ENCODE results near the gene MYO16. TPM values are rescaled to one million over a fixed set of nuclear protein-coding genes. Genes with fewer than 3 reads are reported as not detected.
"Not testable (repeated sequence)": the region's sequence is repeated elsewhere in the genome, so short reads cannot be mapped to it uniquely, and the experiment has no call there.

The MYO16 gene
- total RNA-seq, 4 donors from 2014 or later, result 0.54 to 3.8 (median 1.5) TPM

DNA sequence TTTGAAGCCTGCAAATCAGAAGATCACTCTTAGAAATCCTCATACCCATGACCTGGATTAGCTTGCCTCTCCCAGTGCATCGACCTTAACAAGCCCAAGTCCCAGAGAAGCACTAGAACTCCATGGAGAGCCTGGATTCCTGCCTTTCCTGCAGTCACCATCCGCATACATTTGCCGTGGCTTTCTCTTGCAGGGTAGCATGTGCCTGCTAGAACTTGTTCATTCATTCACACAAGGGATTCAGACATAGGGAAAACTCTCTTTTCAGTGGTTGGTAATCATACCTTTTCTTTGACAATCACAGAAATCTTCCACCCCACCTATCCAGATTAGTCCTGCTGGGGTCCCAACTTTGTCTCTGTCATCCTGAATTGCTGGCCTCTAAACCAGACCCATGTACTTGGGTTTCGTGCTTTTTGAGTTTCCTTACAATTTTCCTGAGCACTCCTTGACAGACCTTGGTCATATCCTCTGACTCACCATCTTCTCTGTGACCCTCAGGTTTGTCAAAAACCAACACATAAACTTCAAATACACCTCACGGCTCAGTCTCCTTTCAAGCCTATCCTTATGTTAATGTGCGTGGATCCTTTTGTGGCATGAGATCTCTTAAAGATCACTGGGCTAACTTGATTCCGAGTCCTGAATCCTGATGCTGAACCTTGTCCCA, 355.0 kb downstream of the MYO16 start:
- TF ChIP-seq POLR2AphosphoS5 (IDR thresholded peaks at IDR 0.05) (no peak), POLR2A (IDR thresholded peaks at IDR 0.05) (no peak), EP300 (IDR thresholded peaks at IDR 0.05) (no peak), CTCF (IDR thresholded peaks at IDR 0.05) (no peak)
- H3K4me1 ChIP-seq, result peaks cover 0 to 10% (median 4%) of the 10 kb centered on the region in 3 donors
- H3K36me3 ChIP-seq, result no peaks in the 10 kb centered on the region
- no peaks in the 10 kb centered on the region for H3K9me3 ChIP-seq
- H3K27ac ChIP-seq, result no peak overlapping the region
- WGBS, 2 donors (ENCODE audit: low coverage in 1 of 2), result 92 to 100% methylated on average over 2 to 7 of the region's 7 CpGs
- ATAC-seq, result no peak
- no peak overlapping the region for H3K4me3 ChIP-seq
- H3K27me3 ChIP-seq, result no peaks in the 10 kb centered on the region

- 77 to 85% methylated on average over 8 to 10 of the region's 10 CpGs for WGBS, 2 donors (ENCODE audit: low coverage in 1 of 2)
- Histone ChIP-seq H3K27ac (no peak overlapping the region), H3K36me3 (no peaks in the 10 kb centered on the region), H3K4me3 (no peak overlapping the region), H3K4me1 (peaks cover 0 to 7% (median 4%) of the 10 kb centered on the region in 3 donors), H3K27me3 (no peaks in the 10 kb centered on the region), H3K9me3 (no peaks in the 10 kb centered on the region)
- no peak for ATAC-seq
- TF ChIP-seq CTCF (IDR thresholded peaks at IDR 0.05) (no peak), EP300 (IDR thresholded peaks at IDR 0.05) (no peak), POLR2AphosphoS5 (IDR thresholded peaks at IDR 0.05) (no peak), POLR2A (IDR thresholded peaks at IDR 0.05) (no peak)
Observed at GRCh38 chr13:108985166-108985565, 355.8 kb downstream of the MYO16 start.

DNA sequence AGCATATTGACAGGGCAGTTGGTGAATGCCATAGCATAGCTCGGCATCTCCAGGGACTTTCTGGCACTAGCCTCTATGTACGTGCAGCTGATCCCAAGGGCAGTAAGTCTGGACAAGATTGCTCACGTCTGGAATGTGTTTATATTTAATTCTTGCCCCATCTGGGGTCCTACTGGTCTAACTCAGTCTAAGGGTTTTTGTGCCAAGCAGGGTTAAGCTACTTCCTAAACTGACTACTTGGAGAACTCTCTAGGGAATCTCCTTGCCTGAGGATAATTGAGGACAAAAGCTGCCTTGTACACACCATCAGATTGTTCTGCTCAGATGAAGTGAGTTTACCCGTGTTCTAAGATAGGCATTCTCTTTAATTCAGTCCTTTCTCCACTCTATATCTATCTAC, 358.1 kb downstream of the MYO16 start:
- H3K27me3 ChIP-seq, result no peaks in the 10 kb centered on the region
- H3K4me3 ChIP-seq, result no peak overlapping the region
- TF ChIP-seq POLR2A (IDR thresholded peaks at IDR 0.05), result no peak
- no peak for TF ChIP-seq CTCF (IDR thresholded peaks at IDR 0.05)
- TF ChIP-seq POLR2AphosphoS5 (IDR thresholded peaks at IDR 0.05), result no peak
- TF ChIP-seq EP300 (IDR thresholded peaks at IDR 0.05), result no peak
- ATAC-seq, result no peak
- H3K27ac ChIP-seq, result no peak overlapping the region
- no peaks in the 10 kb centered on the region for H3K9me3 ChIP-seq
- no peaks in the 10 kb centered on the region for H3K36me3 ChIP-seq
- 29 to 75% methylated on average over 2 to 4 of the region's 4 CpGs for WGBS, 2 donors (ENCODE audit: low coverage in 1 of 2)
- H3K4me1 ChIP-seq, result no peaks in the 10 kb centered on the region

DNA sequence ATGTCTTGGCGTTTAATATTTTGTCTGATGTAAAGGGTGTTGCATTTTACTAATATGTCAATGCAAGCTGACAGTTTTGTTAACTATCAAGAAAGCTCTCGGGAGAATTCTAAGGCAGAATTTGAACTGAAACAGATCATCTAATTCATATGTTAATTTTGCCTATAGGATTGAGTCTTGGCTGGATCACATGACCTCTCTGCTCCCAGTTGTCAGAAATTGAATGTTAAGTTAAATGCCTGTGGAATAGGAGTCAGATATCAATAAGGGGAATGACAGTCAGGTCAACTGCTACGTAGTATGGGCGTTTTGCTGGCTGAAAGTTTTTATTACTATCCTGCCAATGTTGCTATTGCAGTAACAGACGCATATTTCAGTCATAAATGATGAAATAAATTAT, 358.5 kb downstream of the MYO16 start:
- no peaks in the 10 kb centered on the region for H3K4me1 ChIP-seq
- no peak for ATAC-seq
- WGBS, 2 donors (ENCODE audit: low coverage in 1 of 2), result 71 to 74% methylated on average over 5 of the region's 5 CpGs
- no peak overlapping the region for H3K27ac ChIP-seq
- no peaks in the 10 kb centered on the region for H3K27me3 ChIP-seq
- TF ChIP-seq POLR2AphosphoS5 (IDR thresholded peaks at IDR 0.05), result no peak
- TF ChIP-seq POLR2A (IDR thresholded peaks at IDR 0.05), result no peak
- H3K36me3 ChIP-seq, result no peaks in the 10 kb centered on the region
- H3K4me3 ChIP-seq, result no peak overlapping the region
- no peaks in the 10 kb centered on the region for H3K9me3 ChIP-seq

DNA sequence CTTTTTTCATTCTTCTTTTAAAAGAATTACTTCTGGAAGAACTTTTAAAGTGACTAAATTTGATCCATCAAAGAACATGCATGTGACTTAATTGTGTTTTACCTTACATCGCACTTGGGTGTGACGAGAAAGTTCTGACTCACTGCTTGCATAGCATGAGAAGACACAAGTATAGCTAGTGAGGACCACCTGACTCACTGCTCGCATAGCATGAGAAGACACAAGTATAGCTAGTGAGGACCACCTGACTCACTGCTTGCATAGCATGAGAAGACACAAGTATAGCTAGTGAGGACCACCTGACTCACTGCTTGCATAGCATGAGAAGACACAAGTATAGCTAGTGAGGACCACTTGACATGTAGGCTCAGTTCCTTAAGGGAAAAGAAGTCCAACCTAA, 362.0 kb downstream of the MYO16 start:
- H3K27ac ChIP-seq, H3K4me1 ChIP-seq, H3K36me3 ChIP-seq, H3K4me3 ChIP-seq, H3K9me3 ChIP-seq, ATAC-seq, H3K27me3 ChIP-seq: not testable (repeated sequence)
- 64 to 65% methylated on average over 3 of the region's 3 CpGs for WGBS, 2 donors (ENCODE audit: low coverage in 1 of 2)

GRCh38 chr13:108993346-108993745, 363.9 kb downstream of the MYO16 start:
- WGBS, 2 donors (ENCODE audit: low coverage in 1 of 2), result 61 to 76% methylated on average over 4 to 5 of the region's 5 CpGs
- H3K27me3 ChIP-seq, result no peaks in the 10 kb centered on the region
- H3K36me3 ChIP-seq, result no peaks in the 10 kb centered on the region
- H3K4me3 ChIP-seq, result no peak overlapping the region
- H3K4me1 ChIP-seq, result no peaks in the 10 kb centered on the region
- no peak for ATAC-seq
- no peaks in the 10 kb centered on the region for H3K9me3 ChIP-seq
- TF ChIP-seq POLR2A (IDR thresholded peaks at IDR 0.05) (no peak), CTCF (IDR thresholded peaks at IDR 0.05) (no peak), POLR2AphosphoS5 (IDR thresholded peaks at IDR 0.05) (no peak), EP300 (IDR thresholded peaks at IDR 0.05) (no peak)
- H3K27ac ChIP-seq, result no peak overlapping the region

All from gastroesophageal sphincter (tissue), 4 donors.